ENCODE data around the gene CFTR.

The CFTR gene

DNA sequence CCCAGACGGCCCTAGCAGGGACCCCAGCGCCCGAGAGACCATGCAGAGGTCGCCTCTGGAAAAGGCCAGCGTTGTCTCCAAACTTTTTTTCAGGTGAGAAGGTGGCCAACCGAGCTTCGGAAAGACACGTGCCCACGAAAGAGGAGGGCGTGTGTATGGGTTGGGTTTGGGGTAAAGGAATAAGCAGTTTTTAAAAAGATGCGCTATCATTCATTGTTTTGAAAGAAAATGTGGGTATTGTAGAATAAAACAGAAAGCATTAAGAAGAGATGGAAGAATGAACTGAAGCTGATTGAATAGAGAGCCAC is 184 bp downstream of the CFTR start:
- no peak overlapping the region for H3K4me2 ChIP-seq (ENCODE audit: low read depth, low read length, poor library complexity, severe bottlenecking)
- no peak overlapping the region for H3K27ac ChIP-seq (ENCODE audit: low read depth, low read length)
- no peaks in the 10 kb centered on the region for H3K27me3 ChIP-seq (ENCODE audit: low read length)
- no peaks in the 10 kb centered on the region for H3F3A ChIP-seq (ENCODE audit: insufficient read depth)
- H4K20me1 ChIP-seq (ENCODE audit: low read depth, low read length) = no peaks in the 10 kb centered on the region
- no peak overlapping the region for H3K9ac ChIP-seq (ENCODE audit: low read length)
- H2AFZ ChIP-seq (ENCODE audit: low read depth, low read length, severe bottlenecking) = no peak overlapping the region
- no peaks in the 10 kb centered on the region for H3K9me2 ChIP-seq (replicated peaks; ENCODE audit: insufficient read depth, low read length)
- H3K4me3 ChIP-seq (ENCODE audit: insufficient read depth, low read length, poor library complexity, severe bottlenecking) = no peak overlapping the region
- no peaks in the 10 kb centered on the region for H3K36me3 ChIP-seq (ENCODE audit: low read length)
- TF ChIP-seq, protein P1, sequence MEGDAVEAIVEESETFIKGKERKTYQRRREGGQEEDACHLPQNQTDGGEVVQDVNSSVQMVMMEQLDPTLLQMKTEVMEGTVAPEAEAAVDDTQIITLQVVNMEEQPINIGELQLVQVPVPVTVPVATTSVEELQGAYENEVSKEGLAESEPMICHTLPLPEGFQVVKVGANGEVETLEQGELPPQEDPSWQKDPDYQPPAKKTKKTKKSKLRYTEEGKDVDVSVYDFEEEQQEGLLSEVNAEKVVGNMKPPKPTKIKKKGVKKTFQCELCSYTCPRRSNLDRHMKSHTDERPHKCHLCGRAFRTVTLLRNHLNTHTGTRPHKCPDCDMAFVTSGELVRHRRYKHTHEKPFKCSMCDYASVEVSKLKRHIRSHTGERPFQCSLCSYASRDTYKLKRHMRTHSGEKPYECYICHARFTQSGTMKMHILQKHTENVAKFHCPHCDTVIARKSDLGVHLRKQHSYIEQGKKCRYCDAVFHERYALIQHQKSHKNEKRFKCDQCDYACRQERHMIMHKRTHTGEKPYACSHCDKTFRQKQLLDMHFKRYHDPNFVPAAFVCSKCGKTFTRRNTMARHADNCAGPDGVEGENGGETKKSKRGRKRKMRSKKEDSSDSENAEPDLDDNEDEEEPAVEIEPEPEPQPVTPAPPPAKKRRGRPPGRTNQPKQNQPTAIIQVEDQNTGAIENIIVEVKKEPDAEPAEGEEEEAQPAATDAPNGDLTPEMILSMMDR (IDR thresholded peaks at IDR 0.05; ENCODE audit: insufficient read depth, low read length, poor library complexity, severe bottlenecking) = no peak
- no peak for TF ChIP-seq EZH2phosphoT487 (conservative IDR thresholded peaks at IDR 0.05; ENCODE audit: low read length)
- no peaks in the 10 kb centered on the region for H3K79me2 ChIP-seq (ENCODE audit: insufficient read depth, low read length)
- H3K9me3 ChIP-seq (ENCODE audit: insufficient read depth, low read length) = no peaks in the 10 kb centered on the region

DNA sequence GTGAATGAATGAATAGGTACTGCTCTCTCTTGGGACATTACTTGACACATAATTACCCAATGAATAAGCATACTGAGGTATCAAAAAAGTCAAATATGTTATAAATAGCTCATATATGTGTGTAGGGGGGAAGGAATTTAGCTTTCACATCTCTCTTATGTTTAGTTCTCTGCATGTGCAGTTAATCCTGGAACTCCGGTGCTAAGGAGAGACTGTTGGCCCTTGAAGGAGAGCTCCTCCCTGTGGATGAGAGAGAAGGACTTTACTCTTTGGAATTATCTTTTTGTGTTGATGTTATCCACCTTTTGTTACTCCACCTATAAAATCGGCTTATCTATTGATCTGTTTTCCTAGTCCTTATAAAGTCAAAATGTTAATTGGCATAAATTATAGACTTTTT is 1.2 kb downstream of the CFTR start:
- Histone ChIP-seq H3F3A (ENCODE audit: insufficient read depth) (no peaks in the 10 kb centered on the region), H3K79me2 (ENCODE audit: insufficient read depth, low read length) (no peaks in the 10 kb centered on the region), H3K27me3 (ENCODE audit: low read length) (no peaks in the 10 kb centered on the region), H3K4me2 (ENCODE audit: low read depth, low read length, poor library complexity, severe bottlenecking) (no peak overlapping the region), H3K9ac (ENCODE audit: low read length) (no peak overlapping the region), H4K20me1 (ENCODE audit: low read depth, low read length) (no peaks in the 10 kb centered on the region), H3K36me3 (ENCODE audit: low read length) (no peaks in the 10 kb centered on the region), H3K9me3 (ENCODE audit: insufficient read depth, low read length) (no peaks in the 10 kb centered on the region), H3K9me2 (replicated peaks; ENCODE audit: insufficient read depth, low read length) (no peaks in the 10 kb centered on the region), H3K4me3 (ENCODE audit: insufficient read depth, low read length, poor library complexity, severe bottlenecking) (no peak overlapping the region), H3K27ac (ENCODE audit: low read depth, low read length) (no peak overlapping the region), H2AFZ (ENCODE audit: low read depth, low read length, severe bottlenecking) (no peak overlapping the region)
- TF ChIP-seq, protein P1 (IDR thresholded peaks at IDR 0.05; ENCODE audit: insufficient read depth, low read length, poor library complexity, severe bottlenecking) = no peak
- no peak for TF ChIP-seq EZH2phosphoT487 (conservative IDR thresholded peaks at IDR 0.05; ENCODE audit: low read length)

DNA sequence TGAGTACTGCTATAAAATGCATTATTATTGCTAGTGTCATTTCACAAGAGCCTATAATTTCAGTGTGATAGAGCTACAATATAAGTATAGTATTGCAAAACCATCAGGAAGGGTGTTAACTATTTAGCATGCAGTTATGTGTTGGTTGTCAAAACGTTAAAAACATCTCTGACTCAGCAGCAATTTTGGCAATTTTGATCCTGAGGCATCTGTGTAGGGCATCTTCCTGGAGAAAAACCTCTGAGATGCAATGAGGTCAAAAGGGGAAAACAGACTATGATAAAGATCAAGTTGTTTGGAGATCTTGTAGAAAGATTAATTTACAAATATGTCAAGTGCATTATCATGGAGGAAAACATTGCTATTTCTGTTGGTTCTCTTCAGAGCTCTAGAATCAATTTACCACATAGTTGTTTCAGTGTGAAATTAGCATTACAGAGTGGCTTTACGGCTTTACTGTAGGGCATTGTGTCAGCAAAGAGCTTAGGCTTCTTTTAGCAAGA is 5.3 kb downstream of the CFTR start:
- Histone ChIP-seq H3K36me3 (ENCODE audit: low read length) (no peaks in the 10 kb centered on the region), H3F3A (ENCODE audit: insufficient read depth) (no peaks in the 10 kb centered on the region), H3K9me3 (ENCODE audit: insufficient read depth, low read length) (no peaks in the 10 kb centered on the region), H3K4me3 (ENCODE audit: insufficient read depth, low read length, poor library complexity, severe bottlenecking) (no peak overlapping the region), H3K27ac (ENCODE audit: low read depth, low read length) (no peak overlapping the region), H3K79me2 (ENCODE audit: insufficient read depth, low read length) (no peaks in the 10 kb centered on the region), H2AFZ (ENCODE audit: low read depth, low read length, severe bottlenecking) (no peak overlapping the region), H3K9me2 (replicated peaks; ENCODE audit: insufficient read depth, low read length) (no peaks in the 10 kb centered on the region), H3K4me2 (ENCODE audit: low read depth, low read length, poor library complexity, severe bottlenecking) (no peak overlapping the region), H4K20me1 (ENCODE audit: low read depth, low read length) (no peaks in the 10 kb centered on the region), H3K9ac (ENCODE audit: low read length) (no peak overlapping the region), H3K27me3 (ENCODE audit: low read length) (no peaks in the 10 kb centered on the region)
- no peak for TF ChIP-seq EZH2phosphoT487 (conservative IDR thresholded peaks at IDR 0.05; ENCODE audit: low read length)
- TF ChIP-seq, protein P1 (IDR thresholded peaks at IDR 0.05; ENCODE audit: insufficient read depth, low read length, poor library complexity, severe bottlenecking) = no peak
